H1 (cell line): Measurements from ENCODE around the gene MS4A3. TPM values are rescaled to one million over a fixed set of nuclear protein-coding genes. Genes with fewer than 3 reads are reported as not detected.

ENCODE experiments used
- polyA plus RNA-seq, 7 experiments: library from polyadenylated mRNA; depleted of rRNA in 3 of 7; stranded (reverse) in 5 of 7; unstranded in 2 of 7; fragments of >200 nt in 5 of 7; fragments of 200-250 nt in 2 of 7; gene quantifications; 1 replicate in 5 of 7; 2 replicates in 1 of 7; 4 replicates in 1 of 7; pipeline versions ENCODE4 v1.2.1 to v1.2.3, GENCODE V29; 2011 to 2013; ENCODE audit warnings: missing spikeins in 2 of 7, mixed read lengths in 2 of 7
- total RNA-seq: library from RNA; stranded (reverse); fragmentation: NEBNext Ultra II Directional; extraction: Animal tissue kit (Norgen Biotek cat#: 25700); gene quantifications from 2 replicates; pipeline ENCODE4 v1.2.1, GENCODE V29; 2021

The MS4A3 gene
- total and polyA plus RNA-seq, 2 of the 8 experiments (the other 6 are each of a cell fraction or from before 2014, with no cell fraction given), result not detected

Other genes with a start within 250 kb of the MS4A3 start
- gene MRPL16, start 245.9 kb upstream of the MS4A3 start, total RNA-seq, result 76.8 and 79.8 TPM in 2 replicates
- gene MRPL16, start 245.9 kb upstream of the MS4A3 start, polyA plus RNA-seq (2011; rRNA removed), result 69.2 and 72.3 TPM in 2 replicates
- gene CBLIF, start 211.2 kb upstream of the MS4A3 start, total RNA-seq, result not detected in 2 replicates
- gene CBLIF, start 211.2 kb upstream of the MS4A3 start, polyA plus RNA-seq (2011; rRNA removed), result not detected in 2 replicates
- not detected in 2 replicates for gene TCN1, start 190.2 kb upstream of the MS4A3 start, total RNA-seq
- not detected in 2 replicates for gene TCN1, start 190.2 kb upstream of the MS4A3 start, polyA plus RNA-seq (2011; rRNA removed)
- gene OOSP3, start 177.9 kb upstream of the MS4A3 start, total RNA-seq, result not detected in 2 replicates
- not detected in 2 replicates for gene OOSP3, start 177.9 kb upstream of the MS4A3 start, polyA plus RNA-seq (2011; rRNA removed)
- not detected in 2 replicates for gene OOSP1, start 118.2 kb upstream of the MS4A3 start, total RNA-seq
- not detected in 2 replicates for gene OOSP1, start 118.2 kb upstream of the MS4A3 start, polyA plus RNA-seq (2011; rRNA removed)
- not detected in 2 replicates for gene OOSP4A, start 92.6 kb upstream of the MS4A3 start, total RNA-seq
- gene OOSP4A, start 92.6 kb upstream of the MS4A3 start, polyA plus RNA-seq (2011; rRNA removed), result not detected in 2 replicates
- gene OOSP4B, start 39.5 kb upstream of the MS4A3 start, total RNA-seq, result not detected in 2 replicates
- not detected in 2 replicates for gene OOSP4B, start 39.5 kb upstream of the MS4A3 start, polyA plus RNA-seq (2011; rRNA removed)
- not detected in 2 replicates for gene OOSP2, start 16.3 kb upstream of the MS4A3 start, total RNA-seq
- gene OOSP2, start 16.3 kb upstream of the MS4A3 start, polyA plus RNA-seq (2011; rRNA removed), result not detected in 2 replicates
- gene MS4A2, start 32.0 kb downstream of the MS4A3 start, total RNA-seq, result not detected in 2 replicates
- gene MS4A2, start 32.0 kb downstream of the MS4A3 start, polyA plus RNA-seq (2011; rRNA removed), result not detected in 2 replicates
- not detected in 2 replicates for gene MS4A6A, start 126.4 kb downstream of the MS4A3 start, total RNA-seq
- gene MS4A6A, start 126.4 kb downstream of the MS4A3 start, polyA plus RNA-seq (2011; rRNA removed), result not detected in 2 replicates
- gene MS4A4E, start 186.5 kb downstream of the MS4A3 start, total RNA-seq, result not detected in 2 replicates
- gene MS4A4E, start 186.5 kb downstream of the MS4A3 start, polyA plus RNA-seq (2011; rRNA removed), result not detected in 2 replicates
- gene MS4A4A, start 224.0 kb downstream of the MS4A3 start, total RNA-seq, result not detected in 2 replicates
- gene MS4A4A, start 224.0 kb downstream of the MS4A3 start, polyA plus RNA-seq (2011; rRNA removed), result not detected in 2 replicates